DMS114 treated with DMSO at 0.1 percent for 48 hours (cell line): ENCODE results near the gene TAAR6.
"Not testable (repeated sequence)": the region's sequence is repeated elsewhere in the genome, so short reads cannot be mapped to it uniquely, and the experiment has no call there.

ENCODE experiments used
- DNase-seq: peaks from one replicate; lab custom pipeline; 2025; ENCODE audit not compliant: unreplicated experiment; lab: John Stamatoyannopoulos, UW

The TAAR6 gene, protein sequence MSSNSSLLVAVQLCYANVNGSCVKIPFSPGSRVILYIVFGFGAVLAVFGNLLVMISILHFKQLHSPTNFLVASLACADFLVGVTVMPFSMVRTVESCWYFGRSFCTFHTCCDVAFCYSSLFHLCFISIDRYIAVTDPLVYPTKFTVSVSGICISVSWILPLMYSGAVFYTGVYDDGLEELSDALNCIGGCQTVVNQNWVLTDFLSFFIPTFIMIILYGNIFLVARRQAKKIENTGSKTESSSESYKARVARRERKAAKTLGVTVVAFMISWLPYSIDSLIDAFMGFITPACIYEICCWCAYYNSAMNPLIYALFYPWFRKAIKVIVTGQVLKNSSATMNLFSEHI

DNA sequence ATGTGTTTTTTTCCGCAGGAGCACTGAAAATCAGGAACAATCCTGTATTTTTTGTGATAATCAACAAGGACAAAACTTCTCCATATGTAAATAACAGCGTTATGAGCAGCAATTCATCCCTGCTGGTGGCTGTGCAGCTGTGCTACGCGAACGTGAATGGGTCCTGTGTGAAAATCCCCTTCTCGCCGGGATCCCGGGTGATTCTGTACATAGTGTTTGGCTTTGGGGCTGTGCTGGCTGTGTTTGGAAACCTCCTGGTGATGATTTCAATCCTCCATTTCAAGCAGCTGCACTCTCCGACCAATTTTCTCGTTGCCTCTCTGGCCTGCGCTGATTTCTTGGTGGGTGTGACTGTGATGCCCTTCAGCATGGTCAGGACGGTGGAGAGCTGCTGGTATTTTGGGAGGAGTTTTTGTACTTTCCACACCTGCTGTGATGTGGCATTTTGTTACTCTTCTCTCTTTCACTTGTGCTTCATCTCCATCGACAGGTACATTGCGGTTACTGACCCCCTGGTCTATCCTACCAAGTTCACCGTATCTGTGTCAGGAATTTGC, at the start of gene TAAR6:
Gene TAAR6 (plus strand): TSS at position 102 of the 557 bp plus-strand sequence. CDS start 0 bp downstream, at position 102.
- no peak for DNase-seq

DNA sequence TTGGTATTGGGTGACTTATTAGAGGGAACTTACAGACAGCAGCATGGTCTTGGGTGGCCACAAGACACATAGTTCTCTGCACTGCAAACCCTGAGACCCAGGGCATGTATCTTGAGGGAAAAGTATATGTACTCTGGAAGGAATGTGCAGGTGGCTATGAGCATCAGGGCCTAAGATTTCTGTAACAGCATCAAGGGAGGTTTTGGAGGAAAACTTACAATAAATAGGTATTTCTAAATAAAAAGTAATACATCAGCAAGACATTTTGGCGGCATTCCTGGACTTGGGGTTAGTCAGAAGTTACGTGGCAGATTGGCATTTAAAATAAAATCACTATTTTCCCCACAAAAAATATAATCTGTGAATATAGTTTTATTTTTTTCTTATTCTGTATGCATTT, 49.2 kb upstream of the TAAR6 start:
- no peak for DNase-seq

DNA sequence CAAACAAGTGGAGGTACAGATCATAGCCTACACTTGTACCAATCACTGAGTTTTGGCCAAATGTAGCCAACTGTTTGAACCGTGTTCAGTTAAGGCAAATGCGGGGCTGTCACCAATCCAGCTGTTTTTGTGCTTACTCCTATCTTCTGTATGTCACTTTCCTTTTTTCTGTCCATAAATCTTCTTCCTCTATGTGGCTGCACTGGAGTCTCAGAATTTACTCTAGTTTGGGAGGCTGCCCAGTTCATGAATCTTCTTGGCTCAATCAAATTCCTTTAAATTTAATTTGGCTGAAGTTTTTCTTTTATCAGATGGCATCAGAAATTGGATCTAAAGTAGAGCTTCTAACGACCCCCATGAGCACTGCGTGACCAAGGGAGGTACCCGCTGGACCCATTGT, 45.5 kb upstream of the TAAR6 start:
- DNase-seq: no peak

DNA sequence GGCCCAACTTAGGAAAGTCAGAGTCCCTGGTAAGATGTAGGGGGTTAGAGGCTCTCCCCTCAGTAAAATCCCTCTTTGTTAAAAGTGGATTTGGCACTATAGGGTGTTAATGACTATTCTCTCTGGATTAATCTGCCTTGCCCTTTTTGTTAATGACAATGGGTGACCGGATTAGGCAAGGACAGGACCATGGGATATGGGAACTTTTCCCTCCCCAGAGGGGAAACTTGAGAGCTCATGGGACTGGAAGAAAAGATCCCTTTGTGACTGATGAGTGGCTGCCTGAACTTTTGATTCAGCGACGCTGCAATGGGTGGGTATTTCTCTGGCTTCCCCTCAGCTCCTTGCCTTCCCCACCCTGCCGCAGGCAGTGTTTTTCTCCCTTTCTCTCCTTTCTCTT, 44.3 kb upstream of the TAAR6 start:
- no peak for DNase-seq

DNA sequence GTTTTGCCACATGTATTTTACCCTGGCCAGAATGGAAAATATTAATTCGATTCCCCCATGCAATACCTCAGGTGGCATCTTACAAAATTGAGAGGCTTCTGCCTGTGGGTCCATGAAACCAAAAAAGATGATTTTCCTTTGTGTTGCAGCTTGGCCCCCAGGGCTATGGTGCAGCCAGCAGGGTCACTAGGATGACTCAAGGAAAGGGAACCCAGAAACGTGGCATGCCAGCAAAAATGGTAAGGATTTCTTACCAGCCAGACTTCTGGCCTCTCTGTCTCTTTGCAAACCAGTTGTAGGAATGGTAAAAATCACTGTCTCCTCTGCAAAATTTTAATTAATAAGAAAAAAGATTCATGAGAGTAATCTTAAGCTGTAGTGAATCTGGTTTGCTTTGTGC, 43.7 kb upstream of the TAAR6 start:
- no peak for DNase-seq

- DNase-seq: no peak
Observed at GRCh38 chr6:132527791-132528190, 42.3 kb upstream of the TAAR6 start.

DNA sequence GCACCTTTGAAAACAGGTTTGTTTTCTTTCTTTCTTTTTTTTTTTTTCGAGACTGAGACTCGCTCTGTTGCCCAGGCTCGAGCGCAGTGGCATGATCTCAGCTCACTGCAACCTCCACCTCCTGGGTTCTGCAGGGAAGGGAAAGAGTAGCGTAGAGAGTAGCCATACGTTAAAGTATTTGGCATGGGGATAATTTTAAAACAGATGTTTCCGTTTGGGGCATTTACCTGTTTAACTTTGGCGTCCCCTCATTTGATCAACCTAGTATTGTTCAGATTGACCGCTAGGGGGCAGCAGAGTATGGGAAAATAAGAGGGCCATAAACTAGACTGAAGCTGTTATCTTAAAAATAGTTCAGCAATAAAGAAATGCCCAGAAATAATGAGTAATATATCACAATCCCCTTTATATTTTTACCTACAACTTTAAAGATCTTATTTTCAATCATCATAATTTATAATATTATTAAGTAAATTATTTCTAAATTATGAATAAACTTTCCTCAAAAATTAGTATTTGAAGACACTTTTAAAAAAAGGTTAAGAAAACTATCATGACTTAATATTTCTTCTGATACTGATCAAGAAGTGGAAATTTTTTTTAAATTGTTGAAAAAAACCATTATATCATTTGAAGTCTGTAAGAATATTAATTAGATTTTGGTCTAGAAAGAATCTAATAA, 39.7 kb upstream of the TAAR6 start:
- DNase-seq: peak; percentile 54

DNA sequence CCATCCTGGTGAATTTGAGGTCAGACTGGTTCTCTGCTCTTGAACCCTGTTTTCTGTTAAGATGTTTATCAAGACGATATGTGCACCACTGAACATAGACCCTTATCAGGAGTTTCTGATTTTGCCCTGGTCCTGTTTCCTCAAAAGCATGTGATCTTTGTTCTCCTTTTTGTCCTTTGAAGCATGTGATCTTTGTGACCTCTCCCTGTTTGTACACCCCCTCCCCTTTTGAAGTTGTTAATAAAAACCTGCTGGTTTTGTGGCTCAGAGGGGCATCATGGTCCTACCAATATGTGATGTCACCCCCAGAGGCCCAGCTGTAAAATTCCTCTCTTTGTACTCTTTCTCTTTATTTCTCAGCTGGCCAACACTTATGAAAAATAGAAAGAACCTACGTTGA, 35.6 kb upstream of the TAAR6 start:
- not testable (repeated sequence) for DNase-seq

- DNase-seq: no peak
Observed at GRCh38 chr6:132537145-132537544, 33.0 kb upstream of the TAAR6 start.

DNA sequence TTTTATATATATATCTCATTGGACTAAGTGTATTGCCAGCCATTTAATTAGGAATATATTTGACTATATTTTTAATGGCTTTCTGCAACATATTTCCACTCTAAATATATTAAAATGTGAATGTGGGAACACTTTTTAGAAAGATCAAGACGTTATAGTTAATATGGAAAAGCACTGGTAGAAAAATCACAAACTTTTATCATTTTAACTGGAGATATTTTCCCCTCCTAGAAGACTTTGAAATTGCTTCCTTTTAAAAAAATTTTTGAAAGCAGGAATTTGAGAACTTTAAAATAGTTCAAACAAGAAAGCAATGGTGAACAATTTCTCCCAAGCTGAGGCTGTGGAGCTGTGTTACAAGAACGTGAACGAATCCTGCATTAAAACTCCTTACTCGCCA, 32.1 kb upstream of the TAAR6 start, which contains the start of gene TAAR9:
Gene TAAR9 (plus strand): TSS at position 301 of the 400 bp plus-strand sequence. CDS start 13 bp downstream, at position 314.
- no peak for DNase-seq

- no peak for DNase-seq
Observed at GRCh38 chr6:132544826-132545225, 25.3 kb upstream of the TAAR6 start.

- no peak for DNase-seq
Observed at GRCh38 chr6:132548746-132549463, 21.2 kb upstream of the TAAR6 start.

DNA sequence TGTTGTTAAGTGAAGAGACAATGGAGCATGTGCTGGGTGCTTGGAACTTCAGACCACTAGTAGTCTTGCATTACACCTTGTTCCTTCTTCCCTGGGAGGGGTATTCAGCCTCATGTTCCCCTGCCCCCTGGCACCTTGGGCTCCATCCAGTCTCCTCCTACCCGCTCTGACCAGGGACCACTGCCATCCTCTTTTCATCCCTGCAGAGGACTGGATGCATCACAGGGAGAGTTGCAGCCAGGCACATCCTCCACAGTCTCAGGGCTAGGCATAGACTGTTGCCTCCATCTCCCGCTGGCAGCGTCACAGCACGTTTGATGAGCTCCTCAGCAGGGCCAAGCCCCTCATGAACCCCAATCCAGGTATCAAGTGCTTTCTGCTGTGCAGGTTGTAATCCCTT, 18.9 kb upstream of the TAAR6 start:
- no peak for DNase-seq

DNA sequence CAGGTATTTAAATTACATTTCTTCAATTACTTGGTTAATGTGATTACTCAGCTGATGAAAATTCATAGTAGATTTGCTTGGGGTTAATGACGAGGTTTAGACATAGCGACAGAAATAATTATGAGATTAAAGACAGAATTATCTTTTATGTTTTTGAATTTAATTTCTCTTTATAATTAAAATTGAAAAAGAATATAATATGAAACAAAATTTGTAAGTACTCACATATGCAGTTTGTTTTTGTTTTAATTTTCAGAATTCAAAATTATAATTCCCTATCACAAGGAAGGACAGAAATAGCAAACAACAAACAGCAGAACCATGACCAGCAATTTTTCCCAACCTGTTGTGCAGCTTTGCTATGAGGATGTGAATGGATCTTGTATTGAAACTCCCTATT, 17.8 kb upstream of the TAAR6 start, which contains the start of gene TAAR8:
Gene TAAR8 (plus strand): TSS at position 301 of the 400 bp plus-strand sequence. CDS start 21 bp downstream, at position 322.
- no peak for DNase-seq

DNA sequence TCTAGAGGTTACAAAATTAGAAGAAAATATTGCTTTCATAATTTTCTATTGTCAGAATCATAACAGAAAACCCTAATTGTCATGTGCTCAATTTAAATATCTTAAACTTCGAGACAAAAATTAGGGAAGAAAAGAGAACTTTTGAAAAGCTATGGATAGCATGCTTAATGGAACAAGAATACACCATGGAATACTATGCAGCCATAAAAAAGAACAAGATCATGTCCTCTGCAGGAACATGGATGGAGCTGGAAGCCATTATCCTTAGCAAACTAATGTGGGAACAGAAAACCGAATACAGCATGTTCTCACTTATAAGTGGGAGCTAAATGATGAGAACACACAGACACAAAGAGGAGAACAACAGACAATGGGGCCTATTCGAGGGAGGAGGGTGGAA, 10.0 kb upstream of the TAAR6 start:
- DNase-seq: not testable (repeated sequence)

GRCh38 chr6:132566404-132566803, 3.7 kb upstream of the TAAR6 start:
- DNase-seq: no peak

DNA sequence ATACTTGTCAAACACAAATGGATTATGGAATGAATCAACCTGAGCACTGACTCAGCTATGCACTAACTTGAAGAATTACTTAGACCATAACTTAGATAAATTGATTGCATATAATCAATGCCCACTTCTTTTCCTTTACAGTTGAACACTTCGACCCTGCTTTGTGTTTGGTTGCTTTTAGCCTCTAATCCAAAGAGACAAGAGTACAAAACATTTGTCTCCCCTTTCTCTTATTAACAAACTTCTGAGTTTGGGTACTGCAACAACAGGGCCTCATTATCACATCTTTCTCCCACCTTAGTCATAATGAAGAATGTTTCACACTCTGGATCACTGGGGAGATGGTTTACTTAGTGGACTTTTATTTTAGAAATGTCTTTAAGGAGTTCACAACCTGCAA, 2.6 kb upstream of the TAAR6 start:
- DNase-seq: no peak

DNA sequence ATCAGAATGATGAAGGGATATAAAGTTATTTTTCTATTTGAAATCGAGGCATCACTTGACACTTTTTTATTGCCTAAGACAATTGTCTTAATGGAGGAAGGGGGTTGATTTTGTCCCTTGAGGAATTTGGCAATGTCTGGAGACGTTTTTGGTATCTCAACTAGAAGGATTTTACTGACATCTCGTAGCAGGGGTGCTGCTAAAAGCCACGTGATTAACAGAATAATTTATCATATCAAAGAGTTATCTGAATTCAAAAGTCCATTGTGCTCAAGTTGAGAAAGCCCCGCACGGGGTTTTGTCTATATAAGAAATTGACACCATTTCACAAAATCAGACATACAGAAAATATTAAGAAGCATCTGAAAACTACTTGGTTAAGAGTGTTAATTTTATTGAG, 1.5 kb upstream of the TAAR6 start:
- no peak for DNase-seq

GRCh38 chr6:132569170-132569569, 952 bp upstream of the TAAR6 start:
- DNase-seq: no peak

DNA sequence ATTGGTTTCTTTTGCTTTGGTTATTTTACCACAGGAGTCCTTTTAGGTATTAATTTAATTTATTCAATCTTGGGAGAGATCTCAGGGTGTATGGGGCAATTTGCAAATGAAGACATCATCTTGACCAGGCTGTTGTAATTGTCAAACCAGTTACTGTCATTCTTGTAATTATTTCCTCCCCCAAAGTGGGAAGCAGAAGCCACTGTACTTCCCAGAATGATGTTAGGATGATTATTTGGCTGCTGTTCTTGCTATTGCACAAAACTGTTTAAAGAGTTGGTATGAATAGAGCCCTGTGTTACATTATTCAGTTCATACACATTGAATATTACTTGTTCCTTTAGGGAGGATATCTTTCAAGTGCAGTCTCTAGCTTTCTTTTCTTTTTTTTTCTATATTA, 1.7 kb downstream of the TAAR6 start:
- DNase-seq: no peak

DNA sequence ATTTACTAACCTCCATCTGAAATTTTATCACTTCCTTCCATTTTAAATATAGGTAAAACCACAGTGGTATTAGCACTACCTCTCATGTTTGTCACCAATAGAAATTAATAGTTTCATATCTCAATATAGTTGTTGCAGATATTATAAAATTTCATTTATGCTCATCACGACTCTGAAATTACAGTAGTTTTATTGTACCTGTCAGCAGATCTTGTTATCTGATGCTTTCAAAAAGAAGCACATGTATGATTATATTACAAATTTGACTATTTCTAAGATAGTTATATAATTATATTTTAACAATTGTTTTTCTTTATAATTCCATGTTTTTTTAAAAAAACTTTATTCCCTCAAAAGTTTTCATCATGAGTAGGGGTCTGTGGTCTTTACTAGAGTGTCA, 14.6 kb downstream of the TAAR6 start:
- DNase-seq: no peak
